GM12892 (cell line): Measurements from ENCODE around the gene ANKRD23.

Experiments
- POLR2A ChIP-seq: IDR thresholded peaks from 2 replicates; pipeline ENCODE4 v1.6.1; 2011; ENCODE audit warnings: low read depth, low read length, control low read depth
- POLR2AphosphoS5 ChIP-seq: IDR thresholded peaks from 2 replicates; pipeline ENCODE4 v1.6.1; 2011; ENCODE audit warnings: low read depth, low read length, control low read depth
- TAF1 ChIP-seq: IDR thresholded peaks from 2 replicates; pipeline ENCODE4 v1.6.1; 2011; ENCODE audit warnings: low read depth, mild to moderate bottlenecking, control low read depth, low read length, borderline replicate concordance

GRCh38 chr2:96816836-96817702, 26.8 kb downstream of the ANKRD23 start:
- TF ChIP-seq POLR2A (no peak), TAF1 (no peak), POLR2AphosphoS5 (no peak)
